Measurements from ENCODE around the gene GTF3C4. TPM values are rescaled to one million over a fixed set of nuclear protein-coding genes. Genes with fewer than 3 reads are reported as not detected.

GTF3C4 gene
- polyA plus RNA-seq, 3 donors = 0.99 to 2.7 (median 2.1) TPM

- Histone ChIP-seq H3K36me3 (replicated peaks in 1 of 2; ENCODE audit: control insufficient read depth in 1 of 2, insufficient read depth in 2 of 2, low read length in 2 of 2) (no peaks in the 10 kb centered on the region), H3K27ac (ENCODE audit: low read depth in 1 of 2, low read length in 2 of 2) (no peak overlapping the region), H3K4me2 (replicated peaks; ENCODE audit: extremely low read depth, low read length, poor library complexity, severe bottlenecking) (no peak overlapping the region), H3K4me1 (ENCODE audit: control insufficient read depth in 1 of 2, insufficient read depth in 2 of 2, low read length in 2 of 2) (no peaks in the 10 kb centered on the region), H3K79me2 (ENCODE audit: insufficient read depth, low read length) (no peaks in the 10 kb centered on the region), H3K27me3 (ENCODE audit: control insufficient read depth in 2 of 2, insufficient read depth in 2 of 2, low read length in 2 of 2) (peaks cover 0 to under 1% of the 10 kb centered on the region in 2 donors), H3K9me3 (replicated peaks in 1 of 2; ENCODE audit: control insufficient read depth in 1 of 2, insufficient read depth in 1 of 2, low read length in 2 of 2) (no peaks in the 10 kb centered on the region), H3K4me3 (replicated peaks in 1 of 3; ENCODE audit: low read depth in 2 of 3, low read length in 3 of 3) (no peak overlapping the region), H2AFZ (ENCODE audit: insufficient read depth, low read depth, low read length, poor library complexity, severe bottlenecking) (no peak overlapping the region), H4K20me1 (ENCODE audit: insufficient read depth, low read length) (no peaks in the 10 kb centered on the region), H3K9ac (ENCODE audit: insufficient read depth, low read length, poor library complexity, severe bottlenecking) (no peak overlapping the region)
- Mint-ChIP-seq H3K4me3 (no peak overlapping the region), H3K9me3 (peaks cover 0 to 2% (median 0%) of the 10 kb centered on the region in 7 donors), H3K27me3 (ENCODE audit: low read depth in 3 of 3) (peaks cover 9 to 15% (median 10%) of the 10 kb centered on the region in 3 donors), H3K36me3 (no peaks in the 10 kb centered on the region), H3K27ac (no peak overlapping the region), H3K4me1 (no peaks in the 10 kb centered on the region)
- WGBS (ENCODE audit: insufficient coverage) = 100% methylated on average over 4 of the region's 4 CpGs
- no peak for DNase-seq
- TF ChIP-seq, protein P1, sequence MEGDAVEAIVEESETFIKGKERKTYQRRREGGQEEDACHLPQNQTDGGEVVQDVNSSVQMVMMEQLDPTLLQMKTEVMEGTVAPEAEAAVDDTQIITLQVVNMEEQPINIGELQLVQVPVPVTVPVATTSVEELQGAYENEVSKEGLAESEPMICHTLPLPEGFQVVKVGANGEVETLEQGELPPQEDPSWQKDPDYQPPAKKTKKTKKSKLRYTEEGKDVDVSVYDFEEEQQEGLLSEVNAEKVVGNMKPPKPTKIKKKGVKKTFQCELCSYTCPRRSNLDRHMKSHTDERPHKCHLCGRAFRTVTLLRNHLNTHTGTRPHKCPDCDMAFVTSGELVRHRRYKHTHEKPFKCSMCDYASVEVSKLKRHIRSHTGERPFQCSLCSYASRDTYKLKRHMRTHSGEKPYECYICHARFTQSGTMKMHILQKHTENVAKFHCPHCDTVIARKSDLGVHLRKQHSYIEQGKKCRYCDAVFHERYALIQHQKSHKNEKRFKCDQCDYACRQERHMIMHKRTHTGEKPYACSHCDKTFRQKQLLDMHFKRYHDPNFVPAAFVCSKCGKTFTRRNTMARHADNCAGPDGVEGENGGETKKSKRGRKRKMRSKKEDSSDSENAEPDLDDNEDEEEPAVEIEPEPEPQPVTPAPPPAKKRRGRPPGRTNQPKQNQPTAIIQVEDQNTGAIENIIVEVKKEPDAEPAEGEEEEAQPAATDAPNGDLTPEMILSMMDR (IDR thresholded peaks at IDR 0.05) = no peak
- intact Hi-C loops (cut with micrococcal nuclease) = no loop called here
Observed at GRCh38 chr9:132723809-132724208, 53.5 kb downstream of the GTF3C4 start.

DNA sequence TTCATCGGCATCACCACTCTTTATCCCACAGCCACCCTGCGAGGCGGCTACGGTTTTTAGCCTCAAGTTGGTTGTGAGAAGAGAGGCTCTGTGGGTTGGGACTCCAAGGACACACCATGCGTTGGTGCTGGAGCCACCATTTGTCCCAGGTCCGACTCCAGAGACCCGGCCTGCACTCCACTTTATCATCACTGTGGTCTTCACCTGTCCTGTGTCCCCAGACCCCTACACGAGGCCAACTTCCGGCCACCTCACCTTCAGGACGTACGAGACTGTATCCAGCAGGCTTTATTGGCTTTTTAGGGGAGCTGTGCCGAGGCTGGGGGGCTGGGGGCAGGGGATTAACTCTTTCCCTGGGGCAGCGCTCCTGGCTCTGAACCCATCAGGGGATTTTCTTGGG, 55.0 kb downstream of the GTF3C4 start:
- DNase-seq = no peak
- Histone ChIP-seq H3K4me3 (replicated peaks in 1 of 3; ENCODE audit: low read depth in 2 of 3, low read length in 3 of 3) (no peak overlapping the region), H3K4me1 (ENCODE audit: control insufficient read depth in 1 of 2, insufficient read depth in 2 of 2, low read length in 2 of 2) (no peaks in the 10 kb centered on the region), H3K4me2 (replicated peaks; ENCODE audit: extremely low read depth, low read length, poor library complexity, severe bottlenecking) (no peak overlapping the region), H3K27me3 (ENCODE audit: control insufficient read depth in 2 of 2, insufficient read depth in 2 of 2, low read length in 2 of 2) (no peaks in the 10 kb centered on the region), H3K36me3 (replicated peaks in 1 of 2; ENCODE audit: control insufficient read depth in 1 of 2, insufficient read depth in 2 of 2, low read length in 2 of 2) (no peaks in the 10 kb centered on the region), H2AFZ (ENCODE audit: insufficient read depth, low read depth, low read length, poor library complexity, severe bottlenecking) (no peak overlapping the region), H3K27ac (ENCODE audit: low read depth in 1 of 2, low read length in 2 of 2) (no peak overlapping the region), H3K9ac (ENCODE audit: insufficient read depth, low read length, poor library complexity, severe bottlenecking) (no peak overlapping the region), H3K79me2 (ENCODE audit: insufficient read depth, low read length) (no peaks in the 10 kb centered on the region), H4K20me1 (ENCODE audit: insufficient read depth, low read length) (no peaks in the 10 kb centered on the region), H3K9me3 (replicated peaks in 1 of 2; ENCODE audit: control insufficient read depth in 1 of 2, insufficient read depth in 1 of 2, low read length in 2 of 2) (no peaks in the 10 kb centered on the region)
- WGBS (ENCODE audit: insufficient coverage) = 97% methylated on average over 4 of the region's 13 CpGs
- Mint-ChIP-seq H3K36me3 (no peaks in the 10 kb centered on the region), H3K4me1 (no peaks in the 10 kb centered on the region), H3K4me3 (no peak overlapping the region), H3K9me3 (peaks cover 0 to 2% (median 0%) of the 10 kb centered on the region in 7 donors), H3K27me3 (ENCODE audit: low read depth in 3 of 3) (peaks cover 5 to 6% (median 6%) of the 10 kb centered on the region in 3 donors), H3K27ac (no peak overlapping the region)
- TF ChIP-seq, protein P1 (IDR thresholded peaks at IDR 0.05) = no peak
- intact Hi-C loops (cut with micrococcal nuclease) = no loop called here

Data from CD14-positive monocyte (primary cell).